WI38 (cell line): ENCODE measurements around the gene KIAA0825.

ENCODE experiments used
- H3K4me3 ChIP-seq: 2 replicates; pipeline ENCODE4 v1.5.1; 2011; ENCODE audit warnings: low read depth, mild to moderate bottlenecking, control low read depth, low read length
- CTCF ChIP-seq: IDR thresholded peaks from 2 replicates; pipeline ENCODE4 v1.5.1; 2012; ENCODE audit warnings: low read depth, mild to moderate bottlenecking, control low read depth, low read length

The KIAA0825 gene

GRCh38 chr5:94420885-94421284 is 197.5 kb downstream of the KIAA0825 start:
- TF ChIP-seq CTCF = no peak
- no peak overlapping the region for H3K4me3 ChIP-seq

GRCh38 chr5:94415798-94416197 is 202.6 kb downstream of the KIAA0825 start:
- no peak overlapping the region for H3K4me3 ChIP-seq
- TF ChIP-seq CTCF = no peak

GRCh38 chr5:94409440-94409839 is 209.0 kb downstream of the KIAA0825 start:
- no peak overlapping the region for H3K4me3 ChIP-seq
- no peak for TF ChIP-seq CTCF

GRCh38 chr5:94407023-94407422 is 211.4 kb downstream of the KIAA0825 start:
- no peak for TF ChIP-seq CTCF
- H3K4me3 ChIP-seq = no peak overlapping the region

- H3K4me3 ChIP-seq = no peak overlapping the region
- no peak for TF ChIP-seq CTCF
Measured at GRCh38 chr5:94403483-94403882, 214.9 kb downstream of the KIAA0825 start.

DNA sequence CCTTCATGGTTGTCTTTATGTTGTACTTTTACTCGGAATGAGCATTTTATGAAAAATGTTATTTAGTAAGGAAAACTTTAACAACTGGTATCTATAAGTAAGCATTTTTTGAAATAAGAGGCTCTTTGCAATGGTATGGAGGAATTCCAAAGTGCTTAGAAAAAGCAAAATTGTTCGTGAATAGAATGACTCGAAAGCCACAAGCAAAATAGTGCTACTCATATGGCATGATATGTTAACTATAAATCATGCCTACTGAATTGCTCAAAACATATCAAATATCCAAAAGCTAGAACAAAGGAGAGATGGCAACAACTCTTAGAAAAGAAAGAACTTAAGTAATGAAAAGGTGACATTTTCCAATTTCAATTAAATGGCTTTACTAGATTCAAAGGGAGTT is 216.3 kb downstream of the KIAA0825 start:
- TF ChIP-seq CTCF = no peak

GRCh38 chr5:94397508-94397907 is 220.9 kb downstream of the KIAA0825 start:
- no peak overlapping the region for H3K4me3 ChIP-seq
- no peak for TF ChIP-seq CTCF

More for the DNA sequence above, 216.3 kb downstream of the KIAA0825 start:
- no peak overlapping the region for H3K4me3 ChIP-seq
